Measurements from ENCODE around the gene GRM6. TPM values are rescaled to one million over a fixed set of nuclear protein-coding genes. Genes with fewer than 3 reads are reported as not detected.

GRM6 gene
- not detected for total RNA-seq

DNA sequence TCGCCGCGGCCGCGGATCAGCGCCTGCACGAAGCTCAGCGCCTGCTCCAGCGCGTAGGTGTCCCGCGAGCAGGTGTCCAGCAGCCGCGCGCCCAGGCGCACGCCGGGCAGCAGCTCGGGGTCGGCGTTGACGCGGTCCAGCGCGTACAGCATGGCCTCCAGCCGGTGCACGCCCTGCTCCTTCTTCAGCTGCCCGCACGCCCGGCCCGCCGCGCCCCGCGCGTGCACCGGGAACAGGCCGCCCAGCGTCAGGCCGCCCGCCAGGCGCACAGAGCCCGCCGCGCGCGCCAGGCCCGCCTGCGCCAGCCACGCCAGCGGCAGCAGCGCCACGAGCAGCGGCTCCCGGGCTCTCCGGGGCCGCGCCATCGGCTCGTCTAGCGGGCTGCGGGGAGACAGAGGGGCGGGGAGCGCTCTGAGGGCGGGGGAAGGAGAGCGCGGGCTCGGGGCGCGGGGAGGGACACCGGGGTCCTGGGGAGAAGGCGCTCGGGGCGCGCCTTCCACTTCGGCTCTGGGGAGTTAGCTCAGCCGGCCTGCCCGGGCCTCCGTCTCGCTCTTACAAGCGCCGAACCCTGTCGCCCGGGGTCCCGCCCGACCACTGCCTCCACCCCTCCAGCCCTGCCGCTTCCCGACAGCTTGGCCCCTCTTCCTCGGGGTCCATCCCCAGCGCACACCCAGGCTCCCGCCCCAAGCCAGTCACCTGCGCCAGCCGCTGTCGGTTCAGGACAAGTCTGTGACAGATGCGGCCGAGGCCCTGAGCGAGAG is at the start of gene GRM6:
Gene GRM6, minus strand, starts transcription at position 741 of the 761 bp plus-strand sequence. Its CDS starts 376 bp downstream, at position 365.
- ATAC-seq (replicated peaks), result no peak
- no peaks in the 10 kb centered on the region for H3K4me1 Mint-ChIP-seq
- H3K9me3 Mint-ChIP-seq, result no peaks in the 10 kb centered on the region
- no peak within 1 kb of the TSS for H3K4me3 Mint-ChIP-seq
- peaks cover 30% of the 10 kb centered on the region for H3K27me3 Mint-ChIP-seq
- no peaks in the 10 kb centered on the region for H3K36me3 Mint-ChIP-seq (ENCODE audit: low read depth)
- H3K27ac Mint-ChIP-seq, result no peak within 1 kb of the TSS

DNA sequence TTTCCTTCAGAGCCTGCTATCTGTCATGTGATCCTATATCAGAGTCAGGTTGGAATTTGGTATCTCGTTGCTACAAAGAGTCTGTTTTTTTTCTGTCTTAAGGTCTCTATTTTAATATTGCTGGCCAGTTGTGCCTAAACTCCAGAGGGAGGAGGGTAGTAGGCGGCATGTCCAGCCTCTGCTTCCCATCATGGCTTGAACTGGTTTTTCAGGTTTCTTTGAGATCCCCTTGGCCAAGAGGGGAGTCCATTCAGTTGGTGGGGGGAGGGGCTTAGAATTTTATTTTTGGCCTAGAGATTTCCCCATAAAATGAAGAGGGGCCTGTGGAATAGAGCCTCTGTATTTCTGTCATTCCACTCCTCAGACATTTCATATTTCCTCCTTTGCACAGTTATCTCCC is 49.6 kb upstream of the GRM6 start:
- H3K4me3 Mint-ChIP-seq, result no peak overlapping the region
- peaks cover 7% of the 10 kb centered on the region for H3K27me3 Mint-ChIP-seq
- H3K36me3 Mint-ChIP-seq (ENCODE audit: low read depth), result no peaks in the 10 kb centered on the region
- ATAC-seq (replicated peaks), result no peak
- H3K27ac Mint-ChIP-seq, result no peak overlapping the region
- no peaks in the 10 kb centered on the region for H3K4me1 Mint-ChIP-seq
- peaks cover 26% of the 10 kb centered on the region for H3K9me3 Mint-ChIP-seq

DNA sequence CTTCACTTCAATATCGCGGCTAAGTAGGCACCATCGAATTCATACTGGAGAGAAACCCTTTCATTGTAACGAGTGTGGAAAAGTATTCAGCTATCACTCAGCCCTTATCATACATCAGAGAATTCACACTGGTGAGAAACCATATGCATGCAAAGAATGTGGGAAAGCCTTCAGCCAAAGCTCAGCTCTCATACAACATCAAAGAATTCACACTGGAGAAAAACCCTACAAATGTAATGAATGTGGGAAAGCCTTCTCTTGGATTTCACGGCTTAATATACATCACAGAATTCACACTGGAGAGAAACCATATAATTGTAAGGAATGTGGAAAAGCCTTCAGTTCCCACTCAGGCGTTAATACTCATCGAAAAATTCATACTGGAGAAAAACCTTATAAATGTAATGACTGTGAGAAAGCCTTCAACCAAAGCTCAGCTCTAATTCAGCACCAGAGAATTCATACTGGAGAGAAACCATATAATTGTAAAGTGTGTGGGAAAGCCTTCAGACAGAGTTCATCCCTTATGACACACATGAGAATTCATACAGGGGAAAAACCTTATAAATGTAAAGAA is 38.0 kb upstream of the GRM6 start:
- ATAC-seq (replicated peaks), result no peak
- no peaks in the 10 kb centered on the region for H3K4me1 Mint-ChIP-seq
- H3K9me3 Mint-ChIP-seq, result peaks cover 39% of the 10 kb centered on the region

GRCh38 chr5:179023528-179024189 is 28.5 kb upstream of the GRM6 start, which contains the start of gene ZNF879:
TSS of gene ZNF879 (plus strand) at chr5:179023804. CDS start at chr5:179025005, 1,201 bp downstream.
- Mint-ChIP-seq H3K36me3 (ENCODE audit: low read depth) (peaks cover 39% of the 10 kb centered on the region), H3K9me3 (peaks cover 16% of the 10 kb centered on the region), H3K27ac (peak within 1 kb of the TSS; percentile 88), H3K4me3 (peak within 1 kb of the TSS; percentile 88), H3K4me1 (peaks cover 4% of the 10 kb centered on the region), H3K27me3 (no peaks in the 10 kb centered on the region)
- peak; percentile 95 for ATAC-seq (replicated peaks)

More for the DNA sequence above, 38.0 kb upstream of the GRM6 start:
- Mint-ChIP-seq H3K36me3 (ENCODE audit: low read depth) (peaks cover 54% of the 10 kb centered on the region), H3K27ac (no peak overlapping the region), H3K27me3 (no peaks in the 10 kb centered on the region), H3K4me3 (no peak overlapping the region)

DNA sequence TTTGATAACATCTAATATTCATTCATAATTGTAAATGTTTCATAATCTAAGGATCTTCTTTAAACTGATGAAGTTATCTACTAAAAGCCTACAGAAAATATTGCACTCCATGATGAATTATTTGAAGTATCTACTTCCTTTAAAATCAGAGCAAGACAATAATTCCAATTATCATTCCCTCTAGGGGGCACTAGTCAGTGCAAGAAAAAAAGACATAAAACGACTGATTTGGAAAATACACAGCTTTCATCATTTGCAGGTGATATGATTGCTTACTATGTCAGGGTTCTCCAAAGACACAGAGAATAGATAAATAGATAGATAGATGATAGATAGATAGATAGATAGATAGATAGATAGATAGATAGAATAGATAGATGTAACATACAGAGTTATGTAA is 13.5 kb upstream of the GRM6 start:
- Mint-ChIP-seq H3K9me3 (peaks cover 17% of the 10 kb centered on the region), H3K4me1 (no peaks in the 10 kb centered on the region), H3K27me3 (peaks cover 17% of the 10 kb centered on the region), H3K36me3 (ENCODE audit: low read depth) (no peaks in the 10 kb centered on the region), H3K27ac (no peak overlapping the region), H3K4me3 (no peak overlapping the region)
- no peak for ATAC-seq (replicated peaks)

DNA sequence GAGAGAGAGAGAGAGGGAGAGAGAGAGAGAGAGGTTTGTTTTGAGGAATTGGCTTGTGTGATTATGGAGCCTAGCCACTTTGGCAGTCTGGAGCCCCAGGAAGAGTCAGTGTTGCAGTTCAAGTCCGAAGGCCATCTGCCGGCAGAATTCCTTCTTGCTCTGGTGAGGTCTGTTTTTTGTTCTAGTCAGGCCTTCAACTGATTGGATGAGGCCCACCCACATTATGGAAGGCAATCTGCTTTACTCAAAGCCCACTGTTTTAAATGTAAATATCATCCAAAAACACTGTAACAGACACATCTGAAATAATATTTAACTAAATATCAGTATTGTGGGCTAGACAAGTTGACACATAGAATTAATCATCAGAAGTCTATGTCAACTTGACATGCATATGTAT is 11.4 kb upstream of the GRM6 start:
- Mint-ChIP-seq H3K36me3 (ENCODE audit: low read depth) (no peaks in the 10 kb centered on the region), H3K4me1 (no peaks in the 10 kb centered on the region), H3K27me3 (peaks cover 18% of the 10 kb centered on the region), H3K4me3 (no peak overlapping the region), H3K9me3 (peaks cover 16% of the 10 kb centered on the region), H3K27ac (no peak overlapping the region)
- no peak for ATAC-seq (replicated peaks)

DNA sequence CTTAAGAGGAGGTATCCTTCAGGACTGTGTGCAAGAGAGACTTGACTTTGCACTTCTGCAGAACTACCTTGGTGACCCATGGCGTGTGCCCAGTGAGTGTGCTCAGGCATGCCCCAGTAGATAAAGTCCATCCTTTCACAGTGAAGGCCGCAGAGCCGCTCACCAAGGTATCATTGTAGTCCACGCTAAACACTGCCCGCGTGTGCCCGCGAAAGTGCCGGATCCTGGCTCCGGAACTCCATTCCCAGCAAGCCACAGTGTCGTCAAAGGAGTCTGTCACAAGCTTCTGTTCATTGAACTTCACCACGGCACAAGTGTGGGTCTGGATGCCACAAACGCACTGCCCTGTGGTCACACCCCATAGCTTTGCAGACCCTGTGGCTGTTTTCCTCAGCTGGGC is 3.3 kb upstream of the GRM6 start:
- peaks cover 6% of the 10 kb centered on the region for H3K9me3 Mint-ChIP-seq
- no peak overlapping the region for H3K4me3 Mint-ChIP-seq
- H3K4me1 Mint-ChIP-seq, result no peaks in the 10 kb centered on the region
- peaks cover 29% of the 10 kb centered on the region for H3K27me3 Mint-ChIP-seq
- no peak overlapping the region for H3K27ac Mint-ChIP-seq
- ATAC-seq (replicated peaks), result no peak
- H3K36me3 Mint-ChIP-seq (ENCODE audit: low read depth), result no peaks in the 10 kb centered on the region

DNA sequence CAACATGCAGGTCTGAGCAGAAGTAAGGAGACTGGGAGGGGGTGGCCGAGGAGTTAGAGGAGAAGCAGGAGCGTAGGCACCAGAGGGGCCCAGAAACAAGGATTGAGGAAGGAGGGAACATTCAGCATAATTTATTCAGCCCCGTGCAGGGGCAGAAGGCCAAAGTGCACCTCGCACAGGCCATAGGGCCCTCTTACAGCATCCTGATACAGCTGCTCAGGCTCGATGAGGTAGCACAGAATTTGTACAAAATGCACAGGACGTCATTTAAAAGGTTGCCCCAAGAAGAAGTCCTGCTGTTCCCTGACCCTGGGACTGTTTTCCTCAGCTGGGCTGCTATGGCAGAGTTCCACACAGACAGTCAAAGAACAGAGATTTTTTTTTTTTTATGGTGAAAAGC is 2.1 kb upstream of the GRM6 start:
- Mint-ChIP-seq H3K9me3 (peaks cover 5% of the 10 kb centered on the region), H3K27me3 (peaks cover 36% of the 10 kb centered on the region), H3K4me1 (no peaks in the 10 kb centered on the region), H3K27ac (no peak overlapping the region), H3K4me3 (no peak overlapping the region), H3K36me3 (ENCODE audit: low read depth) (no peaks in the 10 kb centered on the region)
- no peak for ATAC-seq (replicated peaks)

DNA sequence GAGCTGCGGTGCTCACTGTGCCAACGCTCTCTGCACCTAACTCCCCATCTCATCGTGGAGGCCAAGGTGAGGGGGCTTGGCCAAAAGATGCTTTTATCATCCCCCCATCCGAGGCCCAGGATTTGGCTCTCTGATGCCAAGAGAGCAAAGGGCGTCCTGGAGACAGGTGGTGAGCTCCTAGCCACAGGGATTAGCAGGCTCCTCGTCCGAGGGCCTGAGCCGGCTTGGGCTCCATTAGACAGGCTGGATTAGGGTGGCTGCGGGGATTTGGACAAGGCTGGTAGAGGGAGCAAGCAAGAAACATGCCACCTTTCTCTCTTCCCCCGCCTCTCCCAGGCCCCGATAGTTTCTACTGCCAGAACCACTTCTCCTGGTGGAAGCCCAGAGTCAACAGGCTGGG is 1.0 kb upstream of the GRM6 start:
- ATAC-seq (replicated peaks), result no peak
- no peak overlapping the region for H3K4me3 Mint-ChIP-seq
- H3K27me3 Mint-ChIP-seq, result peaks cover 36% of the 10 kb centered on the region
- H3K4me1 Mint-ChIP-seq, result no peaks in the 10 kb centered on the region
- no peaks in the 10 kb centered on the region for H3K9me3 Mint-ChIP-seq
- H3K27ac Mint-ChIP-seq, result no peak overlapping the region
- no peaks in the 10 kb centered on the region for H3K36me3 Mint-ChIP-seq (ENCODE audit: low read depth)

DNA sequence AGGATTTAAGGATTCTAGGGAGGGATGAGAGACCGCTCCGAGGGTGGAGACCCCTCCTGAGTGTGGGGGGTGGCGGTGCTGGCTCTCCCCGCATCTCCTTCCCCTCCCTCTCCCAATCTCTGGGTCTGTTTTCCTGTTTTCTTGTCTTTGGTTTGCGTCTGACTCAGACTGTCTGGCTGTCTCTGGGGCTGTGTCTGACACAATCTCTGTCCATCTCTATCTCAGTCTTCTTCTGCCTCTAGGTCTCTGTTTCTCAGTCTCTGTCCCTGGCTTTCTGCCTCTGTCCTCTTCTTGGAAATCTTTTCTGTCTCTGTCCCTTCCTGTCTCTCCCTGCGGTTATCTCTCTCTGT is 196 bp upstream of the GRM6 start:
- no peak for ATAC-seq (replicated peaks)
- H3K27ac Mint-ChIP-seq, result no peak overlapping the region
- no peaks in the 10 kb centered on the region for H3K9me3 Mint-ChIP-seq
- no peak overlapping the region for H3K4me3 Mint-ChIP-seq
- H3K4me1 Mint-ChIP-seq, result no peaks in the 10 kb centered on the region
- H3K36me3 Mint-ChIP-seq (ENCODE audit: low read depth), result no peaks in the 10 kb centered on the region
- H3K27me3 Mint-ChIP-seq, result peaks cover 32% of the 10 kb centered on the region

- Mint-ChIP-seq H3K9me3 (no peaks in the 10 kb centered on the region), H3K27me3 (peaks cover 30% of the 10 kb centered on the region), H3K36me3 (ENCODE audit: low read depth) (no peaks in the 10 kb centered on the region), H3K27ac (no peak overlapping the region), H3K4me1 (no peaks in the 10 kb centered on the region), H3K4me3 (no peak overlapping the region)
- ATAC-seq (replicated peaks), result no peak
These were observed 1.1 kb downstream of the GRM6 start for GRCh38 chr5:178993955-178994579.

- H3K4me3 Mint-ChIP-seq, result no peak overlapping the region
- H3K9me3 Mint-ChIP-seq, result no peaks in the 10 kb centered on the region
- no peaks in the 10 kb centered on the region for H3K36me3 Mint-ChIP-seq (ENCODE audit: low read depth)
- no peaks in the 10 kb centered on the region for H3K4me1 Mint-ChIP-seq
- H3K27ac Mint-ChIP-seq, result no peak overlapping the region
- no peak for ATAC-seq (replicated peaks)
- peaks cover 30% of the 10 kb centered on the region for H3K27me3 Mint-ChIP-seq
These were observed 1.8 kb downstream of the GRM6 start for GRCh38 chr5:178993236-178993765.

GRCh38 chr5:178992291-178992895 is 2.7 kb downstream of the GRM6 start:
- Mint-ChIP-seq H3K27me3 (peaks cover 30% of the 10 kb centered on the region), H3K4me3 (no peak overlapping the region), H3K4me1 (no peaks in the 10 kb centered on the region), H3K9me3 (no peaks in the 10 kb centered on the region), H3K27ac (no peak overlapping the region), H3K36me3 (ENCODE audit: low read depth) (no peaks in the 10 kb centered on the region)
- ATAC-seq (replicated peaks), result no peak
